ENCODE measurements around the gene GPR89B. TPM values are rescaled to one million over a fixed set of nuclear protein-coding genes. Genes with fewer than 3 reads are reported as not detected.
"Not testable (repeated sequence)": the region's sequence is repeated elsewhere in the genome, so short reads cannot be mapped to it uniquely, and the experiment has no call there.

The GPR89B gene
- total and polyA plus RNA-seq, 2 donors (not counting 3 experiments of a cell fraction or from before 2014, with no cell fraction given) = 9.8 to 20.0 TPM

GRCh38 chr1:148007724-148008123 is 79.5 kb downstream of the GPR89B start:
- H3K79me2 ChIP-seq (ENCODE audit: control insufficient read depth, insufficient read depth, low read length); H3K27ac ChIP-seq (ENCODE audit: insufficient read depth, low read depth, low read length); H3K36me3 ChIP-seq (ENCODE audit: control insufficient read depth in 2 of 2, extremely low read depth in 1 of 2, insufficient read depth in 2 of 2, low read length in 2 of 2); H2AFZ ChIP-seq (ENCODE audit: low read depth, low read length); intact Hi-C loops (cut with micrococcal nuclease); DNase-seq (ENCODE audit: low read depth, low spot score); FAIRE-seq; H3K9me1 ChIP-seq (replicated peaks; ENCODE audit: control insufficient read depth, extremely low read depth, insufficient read depth, low read length); H4K20me1 ChIP-seq (replicated peaks; ENCODE audit: control insufficient read depth, extremely low read depth, insufficient read depth, low read length); H3K4me2 ChIP-seq (ENCODE audit: insufficient read depth, low read length); H3K9ac ChIP-seq (replicated peaks; ENCODE audit: extremely low read depth, insufficient read depth, low read length); H3K4me3 ChIP-seq (replicated peaks in 1 of 3; ENCODE audit: insufficient read depth in 1 of 3, low read depth in 1 of 3, low read length in 3 of 3); CTCF ChIA-PET; POLR2A ChIA-PET; H3K9me3 ChIP-seq (replicated peaks; ENCODE audit: control insufficient read depth, insufficient read depth, low read length); H3K4me1 ChIP-seq (ENCODE audit: control insufficient read depth, extremely low read depth, insufficient read depth, low read length); dilution Hi-C loops (cut with MboI; ENCODE audit: extremely low pct_ligation_motif_present, low sequenced_read_pairs); BruUV-seq (replicated peaks): not testable (repeated sequence)
- H3K27me3 ChIP-seq (ENCODE audit: control insufficient read depth in 2 of 2, insufficient read depth in 2 of 2, low read length in 2 of 2) = peaks cover 6 to 16% of the 10 kb centered on the region in 2 experiments

GRCh38 chr1:148010527-148010926 is 82.3 kb downstream of the GPR89B start:
- BruUV-seq (replicated peaks) = no TSS peak
- Histone ChIP-seq H3K36me3 (ENCODE audit: control insufficient read depth in 2 of 2, extremely low read depth in 1 of 2, insufficient read depth in 2 of 2, low read length in 2 of 2) (no peaks in the 10 kb centered on the region), H4K20me1 (replicated peaks; ENCODE audit: control insufficient read depth, extremely low read depth, insufficient read depth, low read length) (no peaks in the 10 kb centered on the region), H3K79me2 (ENCODE audit: control insufficient read depth, insufficient read depth, low read length) (no peaks in the 10 kb centered on the region), H3K27ac (ENCODE audit: insufficient read depth, low read depth, low read length) (no peak overlapping the region), H3K9me3 (replicated peaks; ENCODE audit: control insufficient read depth, insufficient read depth, low read length) (no peaks in the 10 kb centered on the region), H3K27me3 (ENCODE audit: control insufficient read depth in 2 of 2, insufficient read depth in 2 of 2, low read length in 2 of 2) (peaks cover 16 to 30% of the 10 kb centered on the region in 2 experiments), H2AFZ (ENCODE audit: low read depth, low read length) (no peak overlapping the region), H3K9ac (replicated peaks; ENCODE audit: extremely low read depth, insufficient read depth, low read length) (no peak overlapping the region), H3K4me2 (ENCODE audit: insufficient read depth, low read length) (no peak overlapping the region), H3K4me3 (replicated peaks in 1 of 3; ENCODE audit: insufficient read depth in 1 of 3, low read depth in 1 of 3, low read length in 3 of 3) (no peak overlapping the region), H3K4me1 (ENCODE audit: control insufficient read depth, extremely low read depth, insufficient read depth, low read length) (peaks cover 2% of the 10 kb centered on the region), H3K9me1 (replicated peaks; ENCODE audit: control insufficient read depth, extremely low read depth, insufficient read depth, low read length) (no peaks in the 10 kb centered on the region)
- POLR2A ChIA-PET = no interaction called here
- dilution Hi-C loops (cut with MboI; ENCODE audit: extremely low pct_ligation_motif_present, low sequenced_read_pairs) = no loop called here
- no peak for TF ChIP-seq POLR2A (IDR thresholded peaks at IDR 0.05; ENCODE audit: low read depth, low read length)
- TF ChIP-seq GATA2 (IDR thresholded peaks at IDR 0.05; ENCODE audit: insufficient read depth, insufficient read length, low read depth, low read length) = no peak
- DNase-seq (ENCODE audit: low read depth, low spot score) (peak; percentile 0), FAIRE-seq (no peak)
- intact Hi-C loops (cut with micrococcal nuclease) = no loop called here
- CTCF ChIA-PET = no interaction called here

Data from endothelial cell of umbilical vein (primary cell).